HCT116 (cell line): ENCODE results near the gene UCK1.

Source experiments
- JUND ChIP-seq: IDR thresholded peaks from 2 replicates; pipeline ENCODE4 v1.6.1; 2012
- MAX ChIP-seq: IDR thresholded peaks from 2 replicates; pipeline ENCODE4 v1.6.1; 2012
- POLR2A ChIP-seq: IDR thresholded peaks from 2 replicates; pipeline ENCODE4 v1.7.0; 2011; ENCODE audit warnings: borderline replicate concordance; ENCODE audit not compliant: insufficient read depth, insufficient read length; ENCODE audit errors: extremely low read depth
- REST ChIP-seq: IDR thresholded peaks from 2 replicates; pipeline ENCODE4 v1.6.1; 2012; ENCODE audit warnings: low read depth

GRCh38 chr9:131525643-131526565 lies 5.2 kb downstream of the UCK1 start:
- TF ChIP-seq POLR2A, result no peak
- TF ChIP-seq REST, result no peak
- TF ChIP-seq JUND, result no peak
- no peak for TF ChIP-seq MAX
